Ovary (tissue), 3 donors: ENCODE data around the gene RNF112.

Experiments
- CTCF ChIP-seq, 3 donors: fragments of 450-650 bp in 2 of 3; fragments of 200-600 bp in 1 of 3; IDR thresholded peaks; one replicate each; pipeline versions ENCODE4 v1.5.1 to v1.8.0; 2016 to 2022; ENCODE audit warnings: antibody characterized with exemption in 3 of 3, mild to moderate bottlenecking in 1 of 3
- EP300 ChIP-seq: sonication (generic); formaldehyde crosslinking; IDR thresholded peaks from one replicate; pipeline ENCODE4 v1.6.1; 2017; ENCODE audit warnings: antibody characterized with exemption
- POLR2A ChIP-seq: fragments of 450-650 bp; IDR thresholded peaks from one replicate; pipeline ENCODE4 v1.6.1; 2017; ENCODE audit warnings: antibody characterized with exemption, mild to moderate bottlenecking, moderate library complexity
- donor health status: DM: no; HTN: no; CAD: no.

- TF ChIP-seq POLR2A (no peak), CTCF (IDR thresholded peaks at IDR 0.05) (no peak), EP300 (no peak)
Observed at GRCh38 chr17:19368229-19368628, 42.8 kb upstream of the RNF112 start.
